GM12878 (cell line): ENCODE data around the gene C10orf90. TPM values are rescaled to one million over a fixed set of nuclear protein-coding genes. Genes with fewer than 3 reads are reported as not detected.

Source experiments
- ATAC-seq: fragments of 200-7000 bp; cut with Tn5 transposase; 3 replicates; pipeline ENCODE4 v1.9.1; 2020; ENCODE audit warnings: mild to moderate bottlenecking, moderate library complexity
- BruUV-seq: library from RNA; stranded (reverse); fragments of 400-500 nt; replicated peaks from 2 replicates; lab custom pipeline; 2021; lab: Mats Ljungman, UMichigan
- CTCF ChIA-PET: fragments of 300-600 bp; sonication (Branson Sonifier 250); formaldehyde crosslinking; extraction: SDS; loops from one replicate; lab custom pipeline; 2021; ENCODE audit warnings: inconsistent platforms; lab: Yijun Ruan, JAX
- POLR2A ChIA-PET: fragments of 350-600 bp; formaldehyde crosslinking; extraction: SDS; loops from one replicate; lab custom pipeline; 2021; ENCODE audit warnings: inconsistent platforms; lab: Charles Lee
- RAD21 ChIA-PET: fragments of 300-600 bp; sonication (Branson Sonifier 250); formaldehyde crosslinking; loops from one replicate; lab custom pipeline; 2023; ENCODE audit warnings: antibody characterized with exemption; ENCODE audit not compliant: unreplicated experiment; lab: Charles Lee
- SMC1A ChIA-PET: fragments of 300-600 bp; sonication (Branson Sonifier 250); formaldehyde crosslinking; loops from one replicate; lab custom pipeline; 2023; ENCODE audit not compliant: unreplicated experiment, uncharacterized antibody; lab: Charles Lee
- DNase-seq: peaks from one replicate; pipeline ENCODE4 v3.0.0-alpha.2; 2011; ENCODE audit warnings: low read depth, low spot score
- FAIRE-seq: peaks from 3 replicates; lab custom pipeline; 2011; peaks lifted over from hg19 to GRCh38; lab: Jason Lieb, UNC
- H2AFZ ChIP-seq: 2 replicates; pipeline ENCODE4 v1.6.0; 2011; ENCODE audit warnings: low read depth, low read length, control low read depth; ENCODE audit not compliant: control insufficient read depth
- H3K27ac ChIP-seq: 2 replicates; pipeline ENCODE4 v1.5.1; 2011; ENCODE audit warnings: control low read depth; ENCODE audit not compliant: control insufficient read depth, insufficient read depth
- H3K27me3 ChIP-seq, 2 experiments: replicated peaks in 1 of 2; 2 replicates each; pipeline versions ENCODE4 v1.6.0 to v1.6.1; 2011; ENCODE audit warnings: low read length in 1 of 2; ENCODE audit not compliant: control insufficient read depth in 2 of 2, insufficient read depth in 2 of 2
- H3K36me3 ChIP-seq, 2 experiments: 2 replicates each; pipeline ENCODE4 v1.5.1; 2011; ENCODE audit warnings: low read length in 1 of 2; ENCODE audit not compliant: control insufficient read depth in 2 of 2, insufficient read depth in 2 of 2
- H3K4me1 ChIP-seq: 2 replicates; pipeline ENCODE4 v1.6.1; 2011; ENCODE audit warnings: mild to moderate bottlenecking, low read length, moderate library complexity, mixed read lengths; ENCODE audit not compliant: control insufficient read depth, insufficient read depth
- H3K4me2 ChIP-seq: 2 replicates; pipeline ENCODE4 v1.6.0; 2011; ENCODE audit warnings: control low read depth; ENCODE audit not compliant: control insufficient read depth, insufficient read depth
- H3K4me3 ChIP-seq: fragments of 200-600 bp; sonication (generic); 2 replicates; pipeline ENCODE4 v1.5.1; 2016
- H3K79me2 ChIP-seq: 2 replicates; pipeline ENCODE4 v1.6.0; 2011; ENCODE audit warnings: low read length; ENCODE audit not compliant: control insufficient read depth, insufficient read depth
- H3K9ac ChIP-seq: 2 replicates; pipeline ENCODE4 v1.8.0; 2011; ENCODE audit warnings: low read length, control low read depth, mixed read lengths; ENCODE audit not compliant: control insufficient read depth, insufficient read depth
- H3K9me3 ChIP-seq: replicated peaks from 3 replicates; pipeline ENCODE4 v1.5.1; 2011; ENCODE audit warnings: mild to moderate bottlenecking, low read length; ENCODE audit not compliant: control insufficient read depth, insufficient read depth
- H4K20me1 ChIP-seq: 2 replicates; pipeline ENCODE4 v1.6.0; 2011; ENCODE audit not compliant: control insufficient read depth, insufficient read depth
- ASH2L ChIP-seq: fragments of 300-600, 200-600 bp; sonication (generic); IDR thresholded peaks from 2 replicates; pipeline ENCODE4 v1.6.1; 2017; ENCODE audit warnings: low read depth, mild to moderate bottlenecking, borderline replicate concordance
- BRCA1 ChIP-seq: IDR thresholded peaks from 2 replicates; pipeline ENCODE4 v1.6.1; 2011; ENCODE audit warnings: low read depth, low read length, improper control_type of control experiment
- CBX5 ChIP-seq: sonication (generic); IDR thresholded peaks from 2 replicates; pipeline ENCODE4 v1.6.1; 2016; ENCODE audit warnings: low read depth, moderate library complexity, mild to moderate bottlenecking, inconsistent platforms
- MEF2A ChIP-seq: IDR thresholded peaks from 2 replicates; pipeline ENCODE4 v1.6.1; 2011; ENCODE audit warnings: low read depth, mild to moderate bottlenecking, low read length, moderate library complexity; ENCODE audit not compliant: insufficient read depth
- NR2C2 ChIP-seq: IDR thresholded peaks from 2 replicates; pipeline ENCODE4 v1.6.1; 2011; ENCODE audit warnings: borderline replicate concordance, low read depth; ENCODE audit not compliant: control insufficient read depth, insufficient read length
- PAX5 ChIP-seq: IDR thresholded peaks from 2 replicates; pipeline ENCODE4 v1.6.1; 2011; ENCODE audit warnings: low read depth, low read length, borderline replicate concordance
- SMAD1 ChIP-seq: fragments of 450-650 bp; IDR thresholded peaks from 2 replicates; pipeline ENCODE4 v1.6.1; 2018; ENCODE audit warnings: mild to moderate bottlenecking, low read depth; ENCODE audit not compliant: partially characterized antibody
- WRNIP1 ChIP-seq: IDR thresholded peaks from 2 replicates; pipeline ENCODE4 v1.6.1; 2011; ENCODE audit warnings: low read depth, low read length, improper control_type of control experiment, borderline replicate concordance
- ZBTB40 ChIP-seq: fragments of 450-650 bp; IDR thresholded peaks from 2 replicates; pipeline ENCODE4 v1.6.1; 2016; ENCODE audit warnings: mild to moderate bottlenecking, moderate library complexity, borderline replicate concordance
- WGBS: methylation state at CpG from one replicate; pipeline ENCODE4 v1.1.6; 2016; ENCODE audit warnings: low lambda C conversion rate; ENCODE audit not compliant: insufficient replicate concordance, insufficient coverage; ENCODE audit errors: missing lambda C conversion rate; 5-methylcytosine and 5-hydroxymethylcytosine counted together
- in situ Hi-C: fragments of 300-500 bp; cut with MboI; formaldehyde crosslinking; loops from 9 replicates; pipeline ENCODE4 v1.14.3; 2018; ENCODE audit warnings: mixed read lengths
- intact Hi-C: fragments of 100-400 bp; cut with micrococcal nuclease; formaldehyde crosslinking; loops from one replicate; pipeline ENCODE4 v1.14.2; 2022; ENCODE audit not compliant: unreplicated experiment
- polyA plus RNA-seq, 11 experiments: library from polyadenylated mRNA; depleted of rRNA in 4 of 11; unstranded in 6 of 11; stranded (reverse) in 5 of 11; fragments of >200 nt; fragmentation: Nextera tagmentation in 4 of 11; fragmentation: Illumina TruSeq in 1 of 11; extraction: Ambion mirVana in 4 of 11; extraction: Trizol in 1 of 11; gene quantifications; 1 replicate in 1 of 11; 2 replicates in 10 of 11; pipeline versions ENCODE4 v1.2.1 to v1.2.3, GENCODE V29; 2011 to 2016; ENCODE audit warnings: inconsistent platforms in 2 of 11, missing spikeins in 2 of 11, low read depth in 1 of 11
- total RNA-seq, 4 experiments: library from RNA; depleted of rRNA in 3 of 4; stranded (reverse); fragments of >200 nt in 3 of 4; fragmentation: Illumina TruSeq in 1 of 4; extraction: Trizol in 1 of 4; gene quantifications; 2 replicates each; pipeline versions ENCODE4 v1.2.1 to v1.2.3, GENCODE V29; 2013 to 2021

Gene C10orf90
- total and polyA plus RNA-seq, 10 of the 15 experiments (the other 5 are each of a cell fraction or from before 2014, with no cell fraction given): 0.04 TPM; not detected in 9

- in situ Hi-C loops: no loop called here
- ChIA-PET POLR2A (no interaction called here), CTCF (no interaction called here), SMC1A (no interaction called here), RAD21 (no interaction called here)
- no TSS peak for BruUV-seq
- Histone ChIP-seq H3K27me3 (no peaks in the 10 kb centered on the region), H3K4me3 (no peak overlapping the region), H2AFZ (no peak overlapping the region), H3K4me1 (no peaks in the 10 kb centered on the region), H3K9ac (no peak overlapping the region), H3K79me2 (no peaks in the 10 kb centered on the region), H3K36me3 (no peaks in the 10 kb centered on the region), H3K9me3 (no peaks in the 10 kb centered on the region), H4K20me1 (no peaks in the 10 kb centered on the region), H3K27ac (no peak overlapping the region), H3K4me2 (no peak overlapping the region)
- 13% methylated on average over 5 of the region's 5 CpGs for WGBS
- no peak for ATAC-seq
- TF ChIP-seq CBX5: no peak
- no peak for TF ChIP-seq ASH2L
- TF ChIP-seq BRCA1: no peak
- no peak for TF ChIP-seq NR2C2
- no peak for TF ChIP-seq MEF2A
- TF ChIP-seq PAX5: no peak
- no peak for TF ChIP-seq SMAD1
- no peak for TF ChIP-seq WRNIP1
- intact Hi-C loops: no loop called here
- FAIRE-seq: no peak
- DNase-seq: no peak
Measured at GRCh38 chr10:126521399-126521798, 149.1 kb downstream of the C10orf90 start.

GRCh38 chr10:126520751-126521317, 149.7 kb downstream of the C10orf90 start:
- no peaks in the 10 kb centered on the region for H3K4me1 ChIP-seq
- ChIA-PET RAD21 (no interaction called here), CTCF (no interaction called here), SMC1A (no interaction called here), POLR2A (no interaction called here)
- no peak for TF ChIP-seq ZBTB40
- DNase-seq (no peak), FAIRE-seq (no peak), ATAC-seq (no peak)
- no peaks in the 10 kb centered on the region for H4K20me1 ChIP-seq
- no TSS peak for BruUV-seq
- no peak overlapping the region for H3K9ac ChIP-seq
- intact Hi-C loops (no loop called here), in situ Hi-C loops (no loop called here)
- H3K36me3 ChIP-seq: no peaks in the 10 kb centered on the region
- H2AFZ ChIP-seq: no peak overlapping the region
- no peaks in the 10 kb centered on the region for H3K79me2 ChIP-seq
- no peaks in the 10 kb centered on the region for H3K27me3 ChIP-seq
- WGBS: under 1% methylated on average over 7 of the region's 7 CpGs
- H3K4me2 ChIP-seq: no peak overlapping the region
- no peak overlapping the region for H3K4me3 ChIP-seq
- H3K9me3 ChIP-seq: no peaks in the 10 kb centered on the region
- no peak overlapping the region for H3K27ac ChIP-seq
